Thoracic aorta (tissue), 2 donors: ENCODE results near the gene BORCS6. TPM values are rescaled to one million over a fixed set of nuclear protein-coding genes. Genes with fewer than 3 reads are reported as not detected.
A peak's percentile ranks its signal among the peaks of the same experiment; 100 is the strongest.

Experiments used
- ATAC-seq: fragments of 150-250 bp; one replicate; pipeline ENCODE4 v1.8.0; 2017; ENCODE audit warnings: low read depth; ENCODE audit not compliant: insufficient number of reproducible peaks, low FRiP score
- DNase-seq: peaks from one replicate; pipeline ENCODE4 v3.0.0-alpha.2; 2020; ENCODE audit warnings: low spot score
- H3K27ac ChIP-seq, 2 donors: fragments of 200-600 bp; sonication (generic); 1 replicate in 1 of 2; 2 replicates in 1 of 2; pipeline ENCODE4 v1.5.1; 2016; ENCODE audit warnings: mild to moderate bottlenecking in 2 of 2, moderate library complexity in 2 of 2
- H3K27me3 ChIP-seq: fragments of 200-600 bp; sonication (generic); replicated peaks from 2 replicates; pipeline ENCODE4 v1.6.0; 2016; ENCODE audit warnings: mild to moderate bottlenecking; ENCODE audit not compliant: insufficient read depth
- H3K36me3 ChIP-seq: fragments of 200-600 bp; sonication (generic); one replicate; pipeline ENCODE4 v1.5.1; 2016
- H3K4me1 ChIP-seq, 2 donors: fragments of 200-600 bp; sonication (generic); 1 replicate in 1 of 2; 2 replicates in 1 of 2; pipeline versions ENCODE4 v1.5.1 to v1.6.0; 2016; ENCODE audit warnings: low read depth in 2 of 2, mild to moderate bottlenecking in 1 of 2; ENCODE audit not compliant: control insufficient read depth in 1 of 2
- H3K4me3 ChIP-seq: fragments of 200-600 bp; sonication (generic); 2 replicates; pipeline ENCODE4 v1.5.1; 2016; ENCODE audit warnings: mild to moderate bottlenecking
- H3K9me3 ChIP-seq: fragments of 200-600 bp; sonication (generic); 2 replicates; pipeline ENCODE4 v1.5.1; 2016
- total RNA-seq, 2 donors: library from RNA; depleted of rRNA; stranded (reverse); fragments of >200 nt; gene quantifications; one replicate each; pipeline versions ENCODE4 v1.1.0 to v1.2.3, GENCODE V29; 2016
- TF ChIP-seq, protein P1 (sequence below): fragments of 200-600 bp; sonication (generic); IDR thresholded peaks from one replicate; pipeline ENCODE4 v1.5.1; 2019; ENCODE audit warnings: antibody characterized with exemption

BORCS6 gene
- total RNA-seq, 2 donors from 2014 or later = 11.9 to 13.8 TPM

DNA sequence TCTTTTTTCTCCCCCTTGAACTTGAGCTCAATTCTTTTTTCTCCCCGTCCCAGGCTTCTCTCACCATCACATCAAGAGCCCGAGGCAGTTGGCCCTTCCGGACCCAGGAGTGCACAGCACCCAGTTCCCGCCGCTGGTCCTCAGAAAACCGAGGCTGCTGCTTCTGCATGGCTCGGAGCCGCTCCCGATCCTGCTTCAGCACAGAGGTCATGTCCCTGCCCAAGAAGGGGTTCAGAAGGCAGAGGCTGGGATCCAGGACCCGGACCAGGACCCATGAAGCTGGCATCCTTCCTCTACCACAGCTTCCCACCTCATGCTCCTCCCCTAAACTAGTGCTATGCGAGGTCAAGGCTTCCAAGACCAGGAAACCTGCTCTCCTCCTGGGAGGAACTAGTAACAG is 48.2 kb downstream of the BORCS6 start:
- Histone ChIP-seq H3K36me3 (peaks cover 75% of the 10 kb centered on the region), H3K27me3 (no peaks in the 10 kb centered on the region), H3K4me3 (no peak overlapping the region), H3K4me1 (peaks cover 5 to 34% of the 10 kb centered on the region in 2 donors), H3K9me3 (no peaks in the 10 kb centered on the region), H3K27ac (no peak overlapping the region)
- DNase-seq (no peak), ATAC-seq (no peak)
- TF ChIP-seq, protein P1, sequence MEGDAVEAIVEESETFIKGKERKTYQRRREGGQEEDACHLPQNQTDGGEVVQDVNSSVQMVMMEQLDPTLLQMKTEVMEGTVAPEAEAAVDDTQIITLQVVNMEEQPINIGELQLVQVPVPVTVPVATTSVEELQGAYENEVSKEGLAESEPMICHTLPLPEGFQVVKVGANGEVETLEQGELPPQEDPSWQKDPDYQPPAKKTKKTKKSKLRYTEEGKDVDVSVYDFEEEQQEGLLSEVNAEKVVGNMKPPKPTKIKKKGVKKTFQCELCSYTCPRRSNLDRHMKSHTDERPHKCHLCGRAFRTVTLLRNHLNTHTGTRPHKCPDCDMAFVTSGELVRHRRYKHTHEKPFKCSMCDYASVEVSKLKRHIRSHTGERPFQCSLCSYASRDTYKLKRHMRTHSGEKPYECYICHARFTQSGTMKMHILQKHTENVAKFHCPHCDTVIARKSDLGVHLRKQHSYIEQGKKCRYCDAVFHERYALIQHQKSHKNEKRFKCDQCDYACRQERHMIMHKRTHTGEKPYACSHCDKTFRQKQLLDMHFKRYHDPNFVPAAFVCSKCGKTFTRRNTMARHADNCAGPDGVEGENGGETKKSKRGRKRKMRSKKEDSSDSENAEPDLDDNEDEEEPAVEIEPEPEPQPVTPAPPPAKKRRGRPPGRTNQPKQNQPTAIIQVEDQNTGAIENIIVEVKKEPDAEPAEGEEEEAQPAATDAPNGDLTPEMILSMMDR = no peak

DNA sequence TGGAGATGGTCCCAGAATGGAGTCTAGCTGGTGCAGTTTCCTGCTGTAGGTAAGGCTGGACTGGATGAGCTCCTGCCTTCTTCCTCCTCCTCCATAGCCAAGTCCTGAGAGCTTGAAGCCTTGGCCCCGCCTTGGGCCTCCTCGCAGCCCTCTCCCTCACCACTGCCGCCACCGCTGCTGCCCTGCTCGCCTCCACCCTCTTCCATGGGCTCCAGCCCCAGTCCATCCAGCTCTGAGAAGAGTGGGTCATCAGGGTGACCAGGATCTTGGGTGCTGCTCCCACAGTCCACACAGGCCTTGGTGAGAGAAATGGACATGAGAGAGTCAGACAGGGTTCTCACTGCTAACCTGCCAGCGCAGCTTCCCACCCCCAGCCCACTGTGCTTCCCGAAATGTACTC is 48.9 kb downstream of the BORCS6 start:
- no peak overlapping the region for H3K4me3 ChIP-seq
- H3K27me3 ChIP-seq = no peaks in the 10 kb centered on the region
- TF ChIP-seq, protein P1 = no peak
- no peak overlapping the region for H3K27ac ChIP-seq
- DNase-seq (no peak), ATAC-seq (no peak)
- peaks cover 5 to 34% of the 10 kb centered on the region in 2 donors for H3K4me1 ChIP-seq
- peaks cover 68% of the 10 kb centered on the region for H3K36me3 ChIP-seq
- H3K9me3 ChIP-seq = no peaks in the 10 kb centered on the region

DNA sequence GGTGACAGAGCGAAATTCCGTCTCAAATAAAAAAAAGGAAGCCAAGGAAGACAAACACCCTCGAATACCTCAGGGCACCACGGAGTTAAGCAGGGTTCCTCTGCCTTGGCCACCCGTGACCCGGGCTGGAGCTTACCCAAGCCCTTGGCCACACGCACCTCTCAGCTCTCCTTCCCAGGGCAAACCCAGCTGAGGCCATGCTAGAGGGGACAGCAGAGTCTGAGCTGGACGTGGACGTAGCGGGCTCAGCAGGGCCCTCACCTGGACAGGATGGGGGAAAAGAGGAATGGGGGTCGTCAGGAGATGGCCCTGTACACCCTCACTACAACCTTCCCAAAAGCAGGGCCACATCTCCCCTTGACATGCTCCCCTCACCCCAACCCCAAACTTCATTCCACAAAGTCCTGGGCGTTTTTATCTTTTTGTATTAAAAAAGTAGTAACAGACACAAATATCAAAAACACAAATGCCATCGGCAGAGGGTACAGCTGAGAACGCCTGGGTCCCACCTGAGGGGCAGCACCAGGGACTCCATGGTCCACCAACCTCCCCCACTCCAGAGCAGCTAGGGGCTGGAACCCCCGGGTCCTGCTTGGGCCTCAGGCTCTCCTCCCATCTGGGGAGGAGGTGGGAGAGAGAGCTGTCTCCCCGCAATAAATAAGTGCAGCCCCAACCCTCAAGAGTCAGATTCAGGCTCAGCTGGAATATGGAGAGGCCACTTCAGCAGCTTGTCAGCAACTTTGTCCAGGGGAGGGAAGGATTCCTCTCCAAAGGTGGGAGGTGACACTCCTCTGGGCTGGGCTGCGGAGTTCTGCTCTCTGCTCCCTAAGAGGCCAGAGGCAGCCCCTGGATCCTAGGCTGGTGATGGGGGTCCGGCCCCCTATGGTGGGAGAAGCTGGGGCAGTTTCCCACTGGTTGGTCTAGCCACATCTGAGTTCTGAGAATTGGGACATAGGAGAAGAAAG is 49.6 kb downstream of the BORCS6 start:
- Histone ChIP-seq H3K27ac (no peak overlapping the region), H3K4me1 (peaks cover 5 to 34% of the 10 kb centered on the region in 2 donors), H3K36me3 (peaks cover 61% of the 10 kb centered on the region), H3K4me3 (no peak overlapping the region), H3K27me3 (no peaks in the 10 kb centered on the region), H3K9me3 (no peaks in the 10 kb centered on the region)
- DNase-seq = no peak
- no peak for ATAC-seq
- TF ChIP-seq, protein P1 = no peak

DNA sequence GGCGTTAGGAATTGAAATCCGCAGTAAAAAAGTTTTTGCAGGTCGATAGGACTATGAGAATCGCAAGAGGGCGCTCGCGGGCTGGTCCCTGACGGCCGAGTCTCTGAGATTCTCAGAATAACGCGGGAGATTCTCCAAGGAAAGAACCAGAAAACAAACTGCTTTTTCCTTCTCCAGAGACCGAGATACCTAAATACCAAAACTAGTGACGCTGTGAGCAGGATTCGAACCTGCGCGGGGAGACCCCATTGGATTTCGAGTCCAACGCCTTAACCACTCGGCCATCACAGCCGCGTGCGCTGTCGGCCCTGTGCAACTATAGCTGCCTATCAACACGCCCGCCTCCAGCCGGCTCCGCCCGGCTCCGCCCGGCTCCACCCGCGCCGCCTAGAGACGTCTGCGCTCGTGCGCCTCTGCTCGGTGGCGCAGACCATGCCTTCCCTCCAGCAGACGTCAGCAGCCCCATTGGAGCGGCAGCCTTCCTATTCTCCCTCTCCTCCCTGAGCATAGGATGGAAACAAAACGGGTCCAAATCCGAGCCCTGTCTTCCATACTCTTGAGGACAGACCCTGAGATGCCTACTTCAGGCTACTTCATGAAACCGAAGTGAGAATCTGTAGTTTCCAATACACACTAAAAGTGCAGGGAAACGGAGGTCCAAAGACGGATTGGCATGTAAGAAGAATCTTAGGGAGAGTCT is 51.2 kb downstream of the BORCS6 start:
- Histone ChIP-seq H3K27ac (peak overlapping the region; percentile 69 to 80), H3K36me3 (peaks cover 45% of the 10 kb centered on the region), H3K4me3 (peak overlapping the region; percentile 49), H3K27me3 (no peaks in the 10 kb centered on the region), H3K4me1 (peaks cover 5 to 34% of the 10 kb centered on the region in 2 donors), H3K9me3 (no peaks in the 10 kb centered on the region)
- DNase-seq (peak; percentile 83), ATAC-seq (peak; percentile 73)
- TF ChIP-seq, protein P1 = peak; percentile 90

DNA sequence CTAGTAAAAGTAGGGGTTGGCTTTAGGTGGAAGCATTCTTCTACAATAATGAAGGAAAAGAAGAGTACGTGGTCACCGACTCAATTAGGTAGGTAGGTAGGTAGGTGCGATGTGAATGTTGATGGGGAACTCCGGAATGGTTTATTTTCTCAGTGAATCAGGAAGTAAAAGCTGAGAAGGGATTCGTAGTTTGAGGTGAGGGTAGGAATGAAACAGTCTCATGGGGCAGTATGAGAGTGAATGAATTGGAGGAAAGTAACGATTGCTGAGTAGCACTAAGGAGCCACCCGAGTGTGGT is 51.7 kb downstream of the BORCS6 start:
- DNase-seq (no peak), ATAC-seq (no peak)
- Histone ChIP-seq H3K9me3 (no peaks in the 10 kb centered on the region), H3K27me3 (no peaks in the 10 kb centered on the region), H3K27ac (peak overlapping the region; percentile 66 to 69), H3K36me3 (peaks cover 40% of the 10 kb centered on the region), H3K4me1 (peaks cover 5 to 34% of the 10 kb centered on the region in 2 donors), H3K4me3 (peak overlapping the region; percentile 49)
- TF ChIP-seq, protein P1 = no peak
